Measurements from ENCODE around the gene SOX13. TPM values are rescaled to one million over a fixed set of nuclear protein-coding genes. Genes with fewer than 3 reads are reported as not detected.

Gene SOX13
- total RNA-seq, 1 experiment from 2014 or later = 171 TPM

DNA sequence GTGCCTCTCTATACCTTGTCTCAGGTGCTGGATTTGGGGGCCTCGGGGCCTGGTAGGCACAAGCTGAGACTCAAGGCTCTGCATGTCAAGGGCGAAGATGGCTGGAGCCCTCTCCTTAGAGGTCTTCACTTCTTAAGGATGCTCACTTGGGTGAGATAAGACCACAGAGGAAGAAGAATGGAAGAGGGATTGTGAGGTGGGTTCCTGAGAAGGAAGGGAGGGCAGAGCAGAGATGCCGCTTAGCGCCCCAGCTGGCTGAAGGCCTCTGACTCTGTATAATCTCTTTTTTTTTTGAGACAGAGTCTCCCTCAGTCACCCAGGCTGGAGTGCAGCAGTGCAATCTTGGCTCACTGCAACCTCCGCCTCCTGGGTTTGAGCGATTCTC, 32.2 kb downstream of the SOX13 start (continued):
- TF ChIP-seq MXD4 (CRISPR knock-in tag; IDR thresholded peaks at IDR 0.05; ENCODE audit: borderline replicate concordance) = no peak
- TF ChIP-seq, protein P1, sequence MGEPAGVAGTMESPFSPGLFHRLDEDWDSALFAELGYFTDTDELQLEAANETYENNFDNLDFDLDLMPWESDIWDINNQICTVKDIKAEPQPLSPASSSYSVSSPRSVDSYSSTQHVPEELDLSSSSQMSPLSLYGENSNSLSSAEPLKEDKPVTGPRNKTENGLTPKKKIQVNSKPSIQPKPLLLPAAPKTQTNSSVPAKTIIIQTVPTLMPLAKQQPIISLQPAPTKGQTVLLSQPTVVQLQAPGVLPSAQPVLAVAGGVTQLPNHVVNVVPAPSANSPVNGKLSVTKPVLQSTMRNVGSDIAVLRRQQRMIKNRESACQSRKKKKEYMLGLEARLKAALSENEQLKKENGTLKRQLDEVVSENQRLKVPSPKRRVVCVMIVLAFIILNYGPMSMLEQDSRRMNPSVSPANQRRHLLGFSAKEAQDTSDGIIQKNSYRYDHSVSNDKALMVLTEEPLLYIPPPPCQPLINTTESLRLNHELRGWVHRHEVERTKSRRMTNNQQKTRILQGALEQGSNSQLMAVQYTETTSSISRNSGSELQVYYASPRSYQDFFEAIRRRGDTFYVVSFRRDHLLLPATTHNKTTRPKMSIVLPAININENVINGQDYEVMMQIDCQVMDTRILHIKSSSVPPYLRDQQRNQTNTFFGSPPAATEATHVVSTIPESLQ (CRISPR knock-in tag; IDR thresholded peaks at IDR 0.05) = no peak
- TF ChIP-seq TP53 (CRISPR knock-in tag; IDR thresholded peaks at IDR 0.05) = no peak
- no peak for TF ChIP-seq AR (CRISPR knock-in tag; IDR thresholded peaks at IDR 0.05)

GRCh38 chr1:204106825-204107224, 33.9 kb downstream of the SOX13 start:
- DNase-seq (ENCODE audit: low spot score) = no peak
- H3K27ac Mint-ChIP-seq = 0 out of 2 replicates have a peak overlapping the region, but pooled peaks have one; percentile 85
- no peaks in the 10 kb centered on the region for H3K9me3 Mint-ChIP-seq
- CTCF ChIA-PET = no interaction called here
- TF ChIP-seq TEAD1 (CRISPR knock-in tag; IDR thresholded peaks at IDR 0.05) (no peak), GTF2I (CRISPR knock-in tag; conservative IDR thresholded peaks at IDR 0.05) (0 out of 2 replicates have a peak, but pooled peaks have one; percentile 8)
- no peaks in the 10 kb centered on the region for H3K27me3 Mint-ChIP-seq (ENCODE audit: low read depth)
- no peak overlapping the region for H3K4me3 Mint-ChIP-seq
- POLR2A ChIA-PET = no interaction called here
- no peaks in the 10 kb centered on the region for H3K36me3 Mint-ChIP-seq
- peaks cover 83% of the 10 kb centered on the region for H3K4me1 Mint-ChIP-seq
- no peak for ATAC-seq

- H3K4me3 Mint-ChIP-seq = peak overlapping the region; percentile 57
- ChIA-PET CTCF (interaction anchor here (0.9 to 1.6 kb wide), 9 partner anchors 9 to 237 kb away, joined by 3 to 15 read pairs (median 3); no protein-coding TSS in a partner anchor), POLR2A (interaction anchor here (0.5 to 1.3 kb wide), 5 partner anchors 8 to 238 kb away, joined by 3 to 7 read pairs (median 4); no protein-coding TSS in a partner anchor)
- ATAC-seq (no peak), DNase-seq (ENCODE audit: low spot score) (no peak)
- peaks cover 5% of the 10 kb centered on the region; the same call in 1 of the 2 replicates for H3K36me3 Mint-ChIP-seq
- no peaks in the 10 kb centered on the region for H3K9me3 Mint-ChIP-seq
- H3K27ac Mint-ChIP-seq = peak overlapping the region; percentile 96; the same call in 1 of the 2 replicates
- H3K27me3 Mint-ChIP-seq (ENCODE audit: low read depth) = no peaks in the 10 kb centered on the region
- peaks cover 79% of the 10 kb centered on the region for H3K4me1 Mint-ChIP-seq
- no peak for TF ChIP-seq CREM (CRISPR knock-in tag; IDR thresholded peaks at IDR 0.05)
- no peak for TF ChIP-seq ZNF512 (CRISPR knock-in tag; IDR thresholded peaks at IDR 0.05; ENCODE audit: borderline replicate concordance)
- no peak for TF ChIP-seq FOXJ3 (CRISPR knock-in tag; IDR thresholded peaks at IDR 0.05; ENCODE audit: borderline replicate concordance)
These were observed 35.0 kb downstream of the SOX13 start for GRCh38 chr1:204107892-204108291.

GRCh38 chr1:204108312-204109141, 35.6 kb downstream of the SOX13 start:
- peak overlapping the region; percentile 57 for H3K4me3 Mint-ChIP-seq
- ATAC-seq = peak; percentile 76
- H3K4me1 Mint-ChIP-seq = peaks cover 79% of the 10 kb centered on the region
- no peaks in the 10 kb centered on the region for H3K27me3 Mint-ChIP-seq (ENCODE audit: low read depth)
- CTCF ChIA-PET = interaction anchor here (0.9 to 1.6 kb wide), 10 partner anchors 9 to 237 kb away, joined by 3 to 15 read pairs (median 4); no protein-coding TSS in a partner anchor
- peak overlapping the region; percentile 96 for H3K27ac Mint-ChIP-seq
- no peaks in the 10 kb centered on the region for H3K9me3 Mint-ChIP-seq
- peak; percentile 66 for DNase-seq (ENCODE audit: low spot score)
- POLR2A ChIA-PET = interaction anchor here (0.5 to 1.3 kb wide), 5 partner anchors 9 to 238 kb away, joined by 3 to 7 read pairs (median 4); no protein-coding TSS in a partner anchor
- peaks cover 11% of the 10 kb centered on the region; the same call in 1 of the 2 replicates for H3K36me3 Mint-ChIP-seq
- TF ChIP-seq ZNF219 (CRISPR knock-in tag; IDR thresholded peaks at IDR 0.05; ENCODE audit: borderline replicate concordance) (no peak), ATF3 (CRISPR knock-in tag; conservative IDR thresholded peaks at IDR 0.05) (no peak), PRRX2 (CRISPR knock-in tag; IDR thresholded peaks at IDR 0.05) (no peak), ARID4B (CRISPR knock-in tag; IDR thresholded peaks at IDR 0.05; ENCODE audit: borderline replicate concordance) (no peak), RORB (CRISPR knock-in tag; IDR thresholded peaks at IDR 0.05) (no peak), ZNF232 (CRISPR knock-in tag; IDR thresholded peaks at IDR 0.05) (peak; percentile 91)
- TF ChIP-seq, protein P2, sequence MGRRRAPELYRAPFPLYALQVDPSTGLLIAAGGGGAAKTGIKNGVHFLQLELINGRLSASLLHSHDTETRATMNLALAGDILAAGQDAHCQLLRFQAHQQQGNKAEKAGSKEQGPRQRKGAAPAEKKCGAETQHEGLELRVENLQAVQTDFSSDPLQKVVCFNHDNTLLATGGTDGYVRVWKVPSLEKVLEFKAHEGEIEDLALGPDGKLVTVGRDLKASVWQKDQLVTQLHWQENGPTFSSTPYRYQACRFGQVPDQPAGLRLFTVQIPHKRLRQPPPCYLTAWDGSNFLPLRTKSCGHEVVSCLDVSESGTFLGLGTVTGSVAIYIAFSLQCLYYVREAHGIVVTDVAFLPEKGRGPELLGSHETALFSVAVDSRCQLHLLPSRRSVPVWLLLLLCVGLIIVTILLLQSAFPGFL (CRISPR knock-in tag; IDR thresholded peaks at IDR 0.05; ENCODE audit: borderline replicate concordance) = no peak

Data from WTC11 (cell line).